GM19463 (cell line): Measurements from ENCODE around the gene ADGRL1.

Source experiments
- ATAC-seq: cut with Tn5 transposase; IDR thresholded peaks from one replicate; pipeline ENCODE4 v1.9.1; 2021; ENCODE audit warnings: mild to moderate bottlenecking, moderate library complexity; ENCODE audit not compliant: unreplicated experiment

The ADGRL1 gene

DNA sequence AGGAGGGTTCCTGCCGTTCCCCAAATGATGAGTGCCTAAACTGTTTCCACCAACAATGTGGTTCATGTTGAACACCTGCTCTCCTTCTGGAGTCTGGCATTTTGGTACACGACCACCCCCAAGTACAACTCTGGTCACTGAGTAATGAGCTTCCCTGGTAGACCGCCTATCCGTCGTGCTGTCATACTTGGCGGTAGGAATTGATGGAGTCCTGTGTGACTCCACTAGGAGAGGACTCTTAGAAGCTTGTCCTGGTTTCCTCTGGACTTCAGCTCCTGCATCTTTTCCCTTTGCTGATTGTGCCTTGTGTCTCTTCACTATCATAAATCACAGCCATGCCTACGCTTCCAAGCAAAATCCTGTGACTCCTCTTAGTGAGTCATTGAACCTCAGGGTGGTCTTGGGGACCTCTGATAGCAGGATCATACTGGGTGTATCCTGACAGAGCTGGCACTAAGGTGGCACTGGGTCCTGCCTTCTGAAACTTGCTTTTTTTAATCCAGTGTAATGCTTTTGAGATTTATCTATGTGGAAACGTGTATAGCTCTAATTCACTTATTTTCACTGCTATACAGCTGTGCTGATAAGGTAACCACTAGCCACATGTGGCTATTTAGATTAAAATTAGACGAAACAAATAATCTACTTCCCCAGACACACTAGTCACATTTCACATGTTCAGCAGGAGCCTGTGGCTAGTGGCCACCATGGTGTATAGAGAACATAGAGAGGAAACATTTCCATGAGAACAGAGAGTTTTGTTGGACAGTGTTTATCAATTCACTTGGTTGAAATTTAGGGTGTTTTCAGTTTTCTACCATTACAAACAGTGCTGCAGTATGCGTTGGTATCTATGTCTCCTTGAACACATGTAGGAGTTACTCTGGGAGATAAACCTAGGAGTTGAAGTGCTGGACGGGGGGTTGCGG lies 63.4 kb downstream of the ADGRL1 start:
- ATAC-seq = no peak

DNA sequence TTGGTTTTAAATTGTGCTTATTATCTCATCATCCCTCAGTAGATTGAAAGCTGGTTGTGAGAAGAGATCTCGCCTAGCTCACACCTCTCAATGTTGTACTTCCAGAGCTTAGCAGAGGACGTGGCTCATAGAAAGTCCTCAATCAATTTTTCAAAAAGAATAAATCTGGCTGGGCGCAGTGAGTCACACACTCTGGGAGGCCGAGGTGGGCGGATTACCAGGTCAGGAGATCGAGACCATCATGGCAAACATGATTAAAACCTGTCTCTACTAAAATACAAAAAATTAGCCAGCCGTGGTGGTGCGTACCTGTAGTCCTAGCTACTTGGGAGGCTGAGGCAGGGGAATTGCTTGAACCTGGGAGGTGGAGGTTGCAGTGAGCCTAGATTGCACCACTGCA lies 64.9 kb downstream of the ADGRL1 start:
- no peak for ATAC-seq

DNA sequence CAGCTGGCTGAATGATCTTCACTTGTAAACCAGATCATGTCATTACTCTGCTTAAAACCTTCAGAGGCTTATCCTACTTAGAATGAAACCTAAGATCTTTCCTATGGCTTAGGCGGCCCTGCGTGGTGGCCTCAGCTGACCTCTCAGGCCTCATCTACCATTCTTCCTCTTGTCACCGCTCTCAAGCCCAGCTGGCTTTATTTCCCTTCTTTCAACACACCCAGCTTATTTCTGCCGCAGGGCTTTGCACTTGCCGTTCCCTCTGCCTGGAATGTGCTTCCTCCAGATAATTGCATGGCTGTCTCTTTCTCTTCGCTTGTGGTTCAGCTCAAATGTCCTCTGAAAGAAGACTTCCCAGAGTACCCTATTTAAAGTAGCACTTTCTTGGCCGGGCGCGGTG lies 66.0 kb downstream of the ADGRL1 start:
- no peak for ATAC-seq

DNA sequence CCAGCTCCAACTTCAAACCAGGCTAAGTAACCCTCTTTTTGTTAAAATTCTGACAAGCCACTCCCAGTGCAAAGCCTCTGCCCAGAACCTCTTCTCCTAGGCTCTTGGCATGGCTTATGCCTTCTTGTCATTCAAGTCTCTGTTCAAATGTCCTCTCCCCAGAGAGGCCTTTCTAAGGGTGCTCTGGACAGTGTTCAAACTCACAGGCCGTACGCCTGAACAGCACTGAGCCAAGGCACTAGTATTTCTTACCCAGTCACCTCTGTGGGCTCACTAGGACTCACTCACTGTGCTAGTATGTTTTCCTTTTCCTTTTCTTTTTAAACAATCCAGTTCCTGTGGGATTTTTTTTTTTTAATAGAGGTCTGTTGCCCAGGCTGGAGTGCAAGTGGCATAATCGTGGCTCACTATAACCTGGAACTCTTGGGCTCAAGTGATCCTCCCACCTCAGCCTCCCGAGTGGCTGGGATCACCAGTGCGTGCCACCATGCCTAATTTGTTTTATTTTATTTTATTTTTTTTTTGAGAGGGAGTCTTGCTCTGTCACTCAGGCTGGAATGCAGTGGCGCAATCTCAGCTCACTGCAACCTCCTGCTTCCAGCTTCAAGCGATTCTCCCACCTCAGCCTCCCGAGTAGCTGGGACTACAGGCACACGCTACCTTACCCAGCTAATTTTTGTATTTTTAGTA lies 67.2 kb downstream of the ADGRL1 start:
- no peak for ATAC-seq

DNA sequence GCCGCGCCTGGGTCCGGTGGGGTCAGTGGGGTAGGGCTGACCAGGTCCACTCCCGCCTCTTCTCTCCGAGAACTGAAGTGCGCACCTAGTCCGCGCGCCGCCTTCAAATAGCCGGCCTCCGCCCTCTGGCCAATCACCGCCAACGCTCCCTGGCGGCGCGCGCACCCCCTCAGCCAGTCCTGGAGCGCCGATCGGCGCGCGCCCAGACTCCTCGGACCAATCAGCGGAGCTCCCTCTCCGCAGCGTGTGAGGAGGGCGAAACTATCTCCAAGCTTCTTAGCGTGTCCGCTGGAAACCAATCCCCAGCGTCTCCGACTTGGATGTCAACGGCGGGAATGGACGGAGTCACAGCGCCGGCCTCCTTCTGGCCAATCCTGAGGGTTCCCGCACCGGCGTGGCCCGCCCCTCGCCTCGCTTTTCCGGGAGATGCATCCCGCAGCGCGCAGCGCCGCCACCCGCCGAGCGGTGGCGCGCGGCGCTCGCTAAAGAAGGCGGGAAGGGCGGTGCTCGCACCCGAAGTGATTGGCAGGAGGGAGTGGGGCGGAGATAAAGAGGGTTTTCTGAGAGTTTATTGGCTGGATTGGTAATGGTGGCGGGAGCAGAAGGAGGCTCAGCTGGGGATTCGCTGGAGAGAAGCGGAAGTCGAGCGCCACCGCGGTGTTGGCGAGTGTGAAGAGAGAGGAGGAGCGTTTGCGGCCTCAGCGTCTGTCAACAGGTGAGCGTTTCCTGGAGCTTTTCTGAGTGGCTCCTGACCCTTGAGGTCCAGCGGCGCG lies 69.3 kb downstream of the ADGRL1 start, which contains the start of gene ASF1B:
TSS of gene ASF1B (minus strand) at position 81 of the 773 bp plus-strand sequence. CDS start 133 bp downstream, outside the sequence.
- ATAC-seq = peak; percentile 78

DNA sequence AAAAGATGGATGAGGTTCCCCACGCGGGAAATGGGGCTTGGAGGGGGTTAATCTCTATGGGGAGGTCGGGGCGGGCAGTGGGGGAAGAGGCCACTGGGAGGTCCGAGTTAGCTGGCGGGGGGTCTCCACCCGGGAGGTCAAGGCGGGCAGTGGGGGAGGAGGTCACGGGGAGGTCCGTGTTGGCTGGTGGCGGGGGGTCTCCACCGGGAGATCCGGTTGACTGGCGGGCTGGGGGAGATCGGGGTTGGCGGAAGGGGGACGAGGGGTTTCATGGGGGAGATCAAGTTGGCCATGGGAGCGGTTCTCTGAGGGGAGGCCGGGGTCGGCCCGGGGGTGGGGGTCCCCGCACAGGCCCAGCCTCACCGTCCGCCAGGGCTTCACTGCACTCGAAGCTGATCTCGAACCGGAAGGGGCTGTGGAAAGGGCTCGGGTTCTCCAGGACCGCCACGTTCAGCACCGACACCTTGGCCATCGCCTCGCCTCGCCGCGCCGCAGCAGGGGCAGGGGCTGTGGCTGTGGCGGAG lies 69.9 kb downstream of the ADGRL1 start:
- no peak for ATAC-seq

DNA sequence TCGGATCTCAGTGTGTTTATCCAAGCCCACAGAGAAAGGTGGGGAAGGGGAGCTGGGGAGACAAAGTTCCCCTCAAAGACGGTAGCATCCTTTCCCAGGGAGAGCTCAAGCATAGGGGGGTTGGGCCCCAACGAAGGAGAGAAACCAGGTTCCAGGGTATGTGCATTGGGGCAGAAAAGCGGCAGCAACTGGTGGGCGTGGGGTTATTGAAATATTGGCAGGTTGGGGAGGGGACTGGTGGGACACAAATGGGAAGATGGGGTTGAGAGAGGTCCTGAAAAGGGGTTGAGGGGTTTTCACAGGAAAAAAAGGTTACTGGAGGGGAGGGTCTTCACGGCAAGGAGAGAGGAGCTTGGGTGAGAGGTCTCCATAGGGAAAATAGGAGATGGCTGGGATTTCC lies 70.6 kb downstream of the ADGRL1 start:
- ATAC-seq = no peak

DNA sequence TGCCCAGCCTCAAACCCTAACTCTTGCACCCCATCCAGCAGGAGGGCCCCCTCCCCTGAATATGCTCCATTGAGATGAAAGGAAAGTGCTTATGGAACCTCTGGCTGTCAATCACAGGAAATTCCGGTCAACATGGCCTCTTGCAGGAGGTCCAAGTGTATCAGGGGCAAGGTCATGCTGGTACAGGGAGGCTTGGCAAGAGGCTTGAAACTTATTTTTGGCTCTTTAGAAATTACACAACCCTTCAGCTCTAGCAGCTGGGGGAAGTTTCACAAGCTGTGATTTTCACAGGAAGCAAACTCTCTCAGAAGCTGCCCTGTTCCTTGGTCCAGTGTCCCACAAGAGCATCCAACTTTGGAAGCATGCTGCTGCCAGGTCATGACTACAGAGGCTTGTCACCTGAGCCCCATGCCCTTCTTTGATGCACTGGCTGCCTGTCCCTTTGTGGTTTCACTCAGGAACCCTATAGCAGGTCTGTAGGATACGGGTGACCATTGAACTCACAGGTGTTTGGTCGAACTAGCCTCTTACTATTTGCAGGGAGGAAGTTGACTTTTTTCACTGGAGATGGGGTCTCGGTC lies 78.0 kb downstream of the ADGRL1 start:
- no peak for ATAC-seq

DNA sequence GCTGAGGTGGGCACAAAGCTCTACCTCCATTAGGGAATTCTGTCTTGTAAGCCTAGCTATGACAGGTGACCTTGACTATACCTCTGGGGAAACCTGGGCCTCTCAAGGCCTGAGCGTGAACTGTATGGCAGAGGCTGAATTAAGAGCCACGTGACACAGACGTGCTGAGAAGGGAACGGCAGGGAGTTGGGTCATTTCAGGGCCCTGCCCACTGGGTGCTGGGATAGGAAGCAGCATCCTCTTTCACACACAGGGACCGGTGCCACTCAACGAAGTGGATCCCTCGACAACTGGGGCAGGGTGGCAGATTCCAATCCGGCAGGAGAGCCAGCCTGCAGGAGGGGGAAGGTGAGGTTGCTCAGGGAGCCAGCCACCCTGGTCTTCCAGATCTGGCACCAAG lies 78.8 kb downstream of the ADGRL1 start:
- ATAC-seq = no peak

DNA sequence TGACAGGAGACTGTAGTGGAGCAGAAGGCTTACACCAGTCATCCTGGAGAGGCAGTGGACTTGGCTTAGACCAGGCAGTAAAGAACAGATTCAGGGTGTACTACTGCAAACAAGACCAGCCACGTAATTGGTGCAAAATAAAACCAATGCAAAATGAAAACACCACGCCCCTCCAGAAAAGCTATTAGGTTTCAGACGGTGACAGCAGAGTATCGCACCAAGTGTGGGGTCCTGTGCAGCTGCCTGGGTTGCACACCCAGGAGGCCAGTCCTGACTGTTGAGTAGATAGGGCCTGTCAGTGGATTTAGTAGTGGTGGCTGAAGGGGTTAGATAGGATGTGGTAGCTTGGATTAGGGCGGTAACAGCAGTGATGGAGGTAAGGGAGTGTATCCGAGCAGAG lies 83.0 kb downstream of the ADGRL1 start:
- ATAC-seq = no peak

DNA sequence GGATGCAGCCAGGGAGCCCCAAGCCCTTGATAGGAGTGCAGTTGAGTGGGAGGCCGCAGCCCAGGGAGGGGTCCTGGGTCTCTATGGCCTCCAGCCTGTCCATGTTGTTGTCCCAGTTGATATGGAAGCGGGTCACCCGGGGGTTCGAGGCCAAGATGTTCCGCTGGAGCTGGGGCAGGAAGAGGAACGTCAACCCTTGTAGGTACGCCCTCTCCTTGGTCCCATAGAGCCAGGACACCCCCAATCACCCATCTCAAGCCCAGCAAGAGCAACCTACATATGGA lies 85.5 kb downstream of the ADGRL1 start:
- ATAC-seq = no peak

DNA sequence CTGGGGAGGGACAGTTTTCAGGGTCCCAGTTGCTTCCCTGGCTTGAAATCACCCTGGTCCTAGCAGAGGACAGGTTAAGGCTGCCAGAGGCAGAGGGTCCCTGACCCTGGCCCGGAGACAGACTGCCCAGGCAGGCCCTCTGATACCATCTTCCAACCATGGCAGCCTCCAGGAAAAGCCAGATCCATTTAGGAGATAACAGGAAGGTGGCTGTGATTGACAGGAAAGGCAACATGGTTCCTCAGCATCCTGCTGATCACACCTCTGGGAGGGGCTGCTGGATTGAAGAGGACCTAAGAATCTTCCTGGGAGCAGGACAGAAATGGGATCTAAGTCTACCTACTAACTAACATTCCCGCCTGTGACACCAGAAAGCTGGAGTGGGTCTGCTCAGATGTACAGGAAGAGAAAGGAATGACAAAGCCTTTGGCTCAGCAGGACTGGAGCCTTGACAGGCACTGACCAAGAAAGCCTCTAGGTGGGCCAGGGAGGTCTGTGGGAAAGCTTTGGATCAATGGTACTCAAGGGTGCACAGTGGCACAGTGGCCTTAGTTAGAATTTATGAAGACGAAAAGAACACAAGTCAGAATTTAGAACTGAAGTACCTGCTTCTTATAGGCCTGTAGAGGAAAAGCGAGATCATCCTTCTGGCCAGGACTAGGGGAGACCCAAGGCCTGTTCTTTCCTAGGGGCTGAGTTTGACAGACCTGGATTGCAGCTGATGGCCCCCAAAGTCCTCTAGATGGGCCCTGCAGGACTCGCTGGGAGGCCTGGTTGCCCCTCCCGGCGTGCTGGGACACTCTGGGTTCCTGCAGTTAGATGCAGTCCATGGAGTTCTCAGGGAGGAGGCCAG lies 86.1 kb downstream of the ADGRL1 start:
- ATAC-seq = no peak

DNA sequence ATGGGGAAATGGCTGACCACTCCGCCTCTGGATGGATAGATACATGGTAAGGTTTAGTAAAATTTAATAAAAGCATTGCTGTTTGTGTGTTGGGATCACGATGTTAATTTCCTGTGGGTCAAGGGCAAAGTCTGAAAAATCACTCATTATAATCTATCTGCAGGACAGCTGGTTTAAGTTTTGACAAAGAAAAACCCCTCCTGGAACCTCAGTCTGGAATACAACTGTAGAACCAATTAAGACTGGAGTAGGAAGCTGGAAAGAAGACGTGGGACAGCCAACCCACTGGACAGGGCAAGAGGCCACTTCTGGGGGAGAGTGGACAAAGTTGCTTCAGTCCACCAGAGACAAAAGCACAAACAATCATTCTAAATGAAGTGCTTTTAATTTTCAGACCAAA lies 86.8 kb downstream of the ADGRL1 start:
- ATAC-seq = no peak

DNA sequence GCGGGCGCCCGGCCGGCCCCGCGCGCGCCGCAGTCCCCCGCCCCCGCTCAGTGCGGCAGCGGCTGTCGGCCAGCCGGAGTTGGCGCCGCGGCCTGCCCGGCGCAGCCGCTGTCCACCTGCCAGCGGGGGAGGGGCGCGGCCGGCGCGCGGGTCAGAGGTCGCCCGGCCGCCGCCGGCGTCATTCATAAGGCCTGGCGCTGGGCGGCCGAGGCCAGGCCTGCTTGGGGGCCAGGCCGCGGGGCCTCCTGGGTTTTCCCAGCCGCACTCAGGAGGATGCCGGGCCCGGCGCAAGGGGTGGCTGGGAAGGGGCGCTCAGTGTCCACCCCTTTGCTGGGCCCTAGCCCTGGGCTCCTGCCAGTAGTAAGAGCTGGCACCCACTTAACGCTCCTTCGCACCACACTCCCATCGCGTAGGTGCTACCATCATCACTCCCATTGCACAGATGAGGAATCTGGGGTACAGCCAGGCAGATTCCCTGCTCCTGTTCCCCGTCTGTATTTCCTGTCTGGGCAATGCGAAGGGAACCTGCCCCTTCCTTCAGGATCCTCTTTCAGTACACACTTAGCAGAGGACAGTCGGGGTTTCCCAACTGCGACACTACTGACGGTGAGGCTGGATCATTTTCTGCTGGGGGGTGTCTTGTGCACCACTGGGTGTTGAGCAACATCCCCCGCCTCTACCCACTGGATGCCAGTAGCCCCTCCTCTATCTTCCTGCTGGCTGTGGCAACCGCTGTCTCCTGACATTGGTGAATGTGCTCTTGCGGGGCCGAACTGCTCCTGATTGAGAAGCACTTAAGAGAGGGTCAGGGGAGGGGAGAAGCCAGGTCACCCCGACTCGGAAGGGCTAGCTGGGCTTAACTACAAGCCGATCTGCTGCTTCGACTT lies 87.6 kb downstream of the ADGRL1 start:
- peak; percentile 30 for ATAC-seq

DNA sequence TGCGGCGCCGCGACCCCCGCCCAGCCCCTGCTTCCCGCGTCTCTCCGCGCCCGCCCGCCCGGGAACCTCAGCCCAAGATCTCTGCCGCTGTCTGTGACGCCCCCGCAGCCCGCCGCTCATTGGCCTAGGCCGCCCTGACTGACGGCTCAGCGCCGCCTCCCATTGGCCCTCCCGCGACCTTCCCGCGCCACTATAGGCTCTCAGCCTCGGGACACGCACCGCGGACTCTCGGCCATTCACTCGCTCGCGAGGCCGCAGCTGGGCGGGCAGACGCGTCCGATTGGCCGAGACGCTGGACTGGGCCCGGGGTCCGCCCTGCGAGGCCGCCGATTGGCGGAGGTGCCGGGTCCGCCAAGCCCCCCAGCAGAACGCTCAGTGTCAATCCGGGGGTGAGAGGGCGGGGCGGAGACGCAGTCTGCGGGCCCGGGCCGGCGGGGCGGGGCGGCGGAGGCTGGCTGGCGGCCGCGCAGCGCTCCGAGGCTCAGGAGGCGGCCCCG lies 88.3 kb downstream of the ADGRL1 start, which contains the start of gene PRKACA:
TSS of gene PRKACA (minus strand) at position 95 of the 497 bp plus-strand sequence. CDS start 215 bp downstream, outside the sequence.
- ATAC-seq = peak; percentile 94

DNA sequence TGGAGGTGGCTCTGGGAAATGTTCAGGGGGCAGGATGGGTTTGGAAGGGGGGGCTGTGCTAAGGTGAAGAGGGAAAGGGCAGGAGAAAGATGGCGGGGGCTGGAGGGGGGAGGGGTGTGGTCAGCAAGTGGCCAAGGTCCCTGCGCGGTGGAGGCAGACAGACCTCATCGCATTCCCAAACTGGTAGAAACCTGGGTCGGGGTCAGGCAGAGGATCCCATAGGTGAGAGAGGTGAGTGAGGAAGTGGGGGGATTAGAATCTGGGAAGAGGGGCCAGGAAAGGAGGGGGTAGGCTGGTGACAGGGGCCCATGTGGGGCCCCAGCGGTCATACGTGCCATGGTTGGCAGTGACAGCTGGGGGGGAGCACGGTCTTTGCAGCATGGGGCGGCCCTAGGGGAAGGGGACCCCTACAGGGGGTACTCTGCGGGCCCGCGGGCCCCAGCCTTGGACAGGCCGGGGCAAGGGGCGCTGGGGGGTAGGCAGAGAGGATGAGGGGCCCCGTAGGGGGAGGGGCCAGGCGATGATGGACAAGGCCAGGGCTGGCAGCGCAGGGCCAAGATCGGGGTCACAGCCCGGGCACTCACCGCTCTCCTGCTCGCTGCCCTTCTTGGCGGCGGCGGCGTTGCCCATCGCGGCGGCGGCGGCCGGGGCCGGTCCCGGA lies 88.9 kb downstream of the ADGRL1 start:
- ATAC-seq = no peak

DNA sequence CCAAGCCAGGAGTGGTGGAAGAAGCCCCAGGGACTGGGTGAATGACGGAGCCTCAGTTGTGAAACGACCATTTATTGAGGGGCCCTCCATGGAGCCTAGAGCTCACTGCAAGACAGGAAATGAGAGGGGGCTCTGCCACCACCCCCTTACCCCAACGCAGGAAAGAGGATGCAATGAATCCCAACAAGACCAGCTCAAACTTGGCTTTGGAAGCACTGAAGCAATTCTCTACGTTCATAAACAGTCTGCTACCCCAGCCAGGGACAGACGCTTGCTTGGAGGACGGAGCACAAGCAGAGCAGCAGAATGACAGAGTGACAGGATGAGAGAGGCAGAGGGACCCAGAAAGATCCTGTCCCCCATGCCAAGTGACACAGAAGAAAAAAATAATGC lies 89.4 kb downstream of the ADGRL1 start:
- no peak for ATAC-seq

DNA sequence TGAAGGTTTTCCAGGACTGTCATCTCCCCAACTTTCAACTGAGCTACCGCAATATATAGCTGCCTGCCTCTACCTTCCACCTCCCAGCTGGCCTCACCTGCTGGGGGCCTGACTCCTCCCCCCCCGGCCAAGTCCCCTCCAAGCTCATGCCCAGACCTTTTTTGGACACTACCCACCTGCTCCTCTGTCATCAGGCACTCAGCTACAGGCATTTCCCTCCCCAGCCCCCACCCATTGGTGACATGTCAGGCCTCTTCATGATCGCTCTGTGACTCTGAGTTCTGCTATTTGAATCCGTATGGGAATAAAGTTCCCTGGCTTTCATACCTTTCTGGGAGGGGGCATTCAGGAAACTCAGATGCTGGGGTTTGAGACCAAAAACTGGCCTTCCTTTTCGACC lies 90.2 kb downstream of the ADGRL1 start:
- no peak for ATAC-seq
